Measurements from ENCODE around the gene MCRS1. TPM values are rescaled to one million over a fixed set of nuclear protein-coding genes. Genes with fewer than 3 reads are reported as not detected.
"Not testable (repeated sequence)": the region's sequence is repeated elsewhere in the genome, so short reads cannot be mapped to it uniquely, and the experiment has no call there.

The MCRS1 gene
- total RNA-seq, result 21.6 TPM

- DNase-seq, result peak; percentile 87
These were observed at the start of gene MCRS1 for GRCh38 chr12:49567611-49568441. TSS of gene MCRS1 (minus strand) at chr12:49568142. CDS start at chr12:49566731, 1,411 bp downstream.

- DNase-seq, result no peak
These were observed 48.7 kb upstream of the MCRS1 start for GRCh38 chr12:49616533-49617219.

- no peak for DNase-seq
These were observed 47.8 kb upstream of the MCRS1 start for GRCh38 chr12:49615725-49616124.

- no peak for DNase-seq
These were observed 44.3 kb upstream of the MCRS1 start for GRCh38 chr12:49612210-49612609.

GRCh38 chr12:49610785-49611184 lies 42.8 kb upstream of the MCRS1 start:
- DNase-seq, result not testable (repeated sequence)

- no peak for DNase-seq
These were observed 41.9 kb upstream of the MCRS1 start for GRCh38 chr12:49609875-49610154.

GRCh38 chr12:49609059-49609874 lies 41.3 kb upstream of the MCRS1 start:
- DNase-seq, result no peak

- DNase-seq, result not testable (repeated sequence)
These were observed 37.6 kb upstream of the MCRS1 start, which contains the start of gene FAM186B for GRCh38 chr12:49605539-49605938. TSS of gene FAM186B (minus strand) at chr12:49605639. CDS start at chr12:49605477, 162 bp downstream.

GRCh38 chr12:49604856-49605255 lies 36.9 kb upstream of the MCRS1 start:
- no peak for DNase-seq

- DNase-seq, result no peak
These were observed 35.8 kb upstream of the MCRS1 start for GRCh38 chr12:49603721-49604120.

- DNase-seq, result no peak
These were observed 32.0 kb upstream of the MCRS1 start for GRCh38 chr12:49599961-49600360.

- DNase-seq, result no peak
These were observed 30.6 kb upstream of the MCRS1 start for GRCh38 chr12:49598527-49598926.

GRCh38 chr12:49588721-49589516 lies 21.0 kb upstream of the MCRS1 start:
- no peak for DNase-seq

- no peak for DNase-seq
These were observed 20.3 kb upstream of the MCRS1 start for GRCh38 chr12:49588281-49588680.

- DNase-seq, result no peak
These were observed 19.4 kb upstream of the MCRS1 start for GRCh38 chr12:49587174-49587908.

GRCh38 chr12:49585477-49586459 lies 17.8 kb upstream of the MCRS1 start:
- no peak for DNase-seq

GRCh38 chr12:49584591-49584990 lies 16.6 kb upstream of the MCRS1 start:
- DNase-seq, result no peak

- peak; percentile 34 for DNase-seq
These were observed 15.6 kb upstream of the MCRS1 start for GRCh38 chr12:49583366-49584094.

- peak; percentile 12 for DNase-seq
These were observed 14.9 kb upstream of the MCRS1 start for GRCh38 chr12:49582850-49583249.

Data from skin of body (tissue), 2 donors.